A549 (cell line): ENCODE data around the gene PKN1. TPM values are rescaled to one million over a fixed set of nuclear protein-coding genes. Genes with fewer than 3 reads are reported as not detected.

Experiments
- ATAC-seq, 2 experiments: fragments of 200-7000 bp in 1 of 2; fragments of >200 bp in 1 of 2; cut with Nextera tagmentation in 1 of 2; cut with Tn5 transposase in 1 of 2; 3 replicates each; pipeline versions ENCODE4 v1.8.0 to v1.9.1; 2018 to 2020; ENCODE audit warnings: mild to moderate bottlenecking in 1 of 2, moderate library complexity in 1 of 2
- CTCF ChIA-PET: fragments of 300-600 bp; sonication (Branson Sonifier 250); formaldehyde crosslinking; extraction: SDS; loops from one replicate; lab custom pipeline; 2021; ENCODE audit warnings: antibody characterized with exemption, inconsistent platforms; lab: Yijun Ruan, JAX
- POLR2A ChIA-PET: fragments of 350-600 bp; formaldehyde crosslinking; extraction: SDS; loops from one replicate; lab custom pipeline; 2021; ENCODE audit warnings: antibody characterized with exemption, inconsistent platforms; lab: Yijun Ruan, JAX
- DNase-seq, 2 experiments: peaks; one replicate each; pipeline versions ENCODE4 v3.0.0 to v3.0.0-alpha.2; 2011 to 2016; ENCODE audit warnings: low read depth in 1 of 2, low spot score in 1 of 2
- FAIRE-seq: peaks from 2 replicates; lab custom pipeline; 2011; peaks lifted over from hg19 to GRCh38; lab: Jason Lieb, UNC
- H3K27ac ChIP-seq, 2 experiments: fragments of >200 bp; sonication (Bioruptor Twin); formaldehyde crosslinking; 3 replicates each; pipeline ENCODE4 v1.5.1; 2016 to 2017
- H3K4me1 ChIP-seq: fragments of >200 bp; sonication (Bioruptor Twin); formaldehyde crosslinking; 3 replicates; pipeline ENCODE4 v1.6.1; 2016
- H3K4me2 ChIP-seq: fragments of >200 bp; sonication (Bioruptor Twin); formaldehyde crosslinking; 3 replicates; pipeline ENCODE4 v1.6.1; 2016
- H3K4me3 ChIP-seq: fragments of >200 bp; sonication (Bioruptor Twin); formaldehyde crosslinking; 3 replicates; pipeline ENCODE4 v1.5.1; 2016
- H3K9me3 ChIP-seq: fragments of >200 bp; sonication (Bioruptor Twin); formaldehyde crosslinking; 3 replicates; pipeline ENCODE4 v1.6.1; 2016
- CEBPB ChIP-seq, 2 experiments: fragments of >200 bp in 1 of 2; sonication (Bioruptor Twin) in 1 of 2; formaldehyde crosslinking in 1 of 2; IDR thresholded peaks; 2 replicates each; pipeline ENCODE4 v1.6.1; 2012 to 2016
- CHD2 ChIP-seq: fragments of 150-350 bp; IDR thresholded peaks from 2 replicates; pipeline ENCODE4 v1.6.1; 2014; ENCODE audit warnings: low read length; ENCODE audit not compliant: partially characterized antibody
- EHF ChIP-seq: fragments of 250-450 bp; sonication (Bioruptor Pico); IDR thresholded peaks from 2 replicates; pipeline ENCODE4 v1.5.0; 2020; ENCODE audit warnings: mild to moderate bottlenecking
- EHMT2 ChIP-seq: fragments of 200-600 bp; sonication (generic); IDR thresholded peaks from 2 replicates; pipeline ENCODE4 v1.6.1; 2016; ENCODE audit warnings: antibody characterized with exemption, low read depth, mild to moderate bottlenecking, moderate library complexity
- EP300 ChIP-seq, 2 experiments: fragments of >200 bp; sonication (Bioruptor Twin); formaldehyde crosslinking; IDR thresholded peaks; 2 replicates in 1 of 2; 3 replicates in 1 of 2; pipeline ENCODE4 v1.6.1; 2016 to 2017
- FOSL2 ChIP-seq, 2 experiments: fragments of 450-650 bp in 1 of 2; fragments of >200 bp in 1 of 2; sonication (Bioruptor Twin) in 1 of 2; formaldehyde crosslinking; IDR thresholded peaks; 2 replicates each; pipeline versions ENCODE4 v1.5.0 to v1.6.1; 2016 to 2020; ENCODE audit warnings: mild to moderate bottlenecking in 1 of 2, moderate library complexity in 1 of 2
- HDAC2 ChIP-seq: fragments of 200-600 bp; sonication (generic); IDR thresholded peaks from 2 replicates; pipeline ENCODE4 v1.6.1; 2016
- HEYL ChIP-seq: fragments of 250-450 bp; sonication (Bioruptor Pico); IDR thresholded peaks from 2 replicates; pipeline ENCODE4 v1.8.0; 2021; ENCODE audit warnings: mild to moderate bottlenecking, moderate library complexity
- HOXB5 ChIP-seq: fragments of 250-450 bp; sonication (Bioruptor Pico); IDR thresholded peaks from 2 replicates; pipeline ENCODE4 v1.5.0; 2020; ENCODE audit warnings: mild to moderate bottlenecking, moderate library complexity
- JUNB ChIP-seq: fragments of >200 bp; sonication (Bioruptor Twin); formaldehyde crosslinking; IDR thresholded peaks from 2 replicates; pipeline ENCODE4 v1.6.1; 2016
- MAZ ChIP-seq: fragments of 150-350 bp; IDR thresholded peaks from 2 replicates; pipeline ENCODE4 v1.6.1; 2014; ENCODE audit warnings: antibody characterized with exemption, low read depth, low read length, borderline replicate concordance
- NFE2L2 ChIP-seq: fragments of 150-350 bp; conservative IDR thresholded peaks from 2 replicates; pipeline ENCODE4 v1.6.1; 2014; ENCODE audit warnings: low read length
- POLR2A ChIP-seq: IDR thresholded peaks from 2 replicates; pipeline ENCODE4 v1.6.1; 2012; ENCODE audit warnings: mild to moderate bottlenecking, low read length
- POLR2AphosphoS2 ChIP-seq: conservative IDR thresholded peaks from 2 replicates; pipeline ENCODE4 v1.6.1; 2012; ENCODE audit warnings: low read length, improper control_type of control experiment, inconsistent platforms
- RAD21 ChIP-seq, 2 experiments: fragments of >200 bp in 1 of 2; sonication (Bioruptor Twin) in 1 of 2; formaldehyde crosslinking in 1 of 2; IDR thresholded peaks in 1 of 2; conservative IDR thresholded peaks in 1 of 2; 2 replicates in 1 of 2; 3 replicates in 1 of 2; pipeline ENCODE4 v1.6.1; 2012 to 2018; ENCODE audit warnings: inconsistent platforms in 1 of 2
- RCOR1 ChIP-seq: fragments of 150-350 bp; IDR thresholded peaks from 2 replicates; pipeline ENCODE4 v1.6.1; 2014; ENCODE audit warnings: antibody characterized with exemption, low read length, low read depth
- RNF2 ChIP-seq: fragments of 200-600 bp; sonication (generic); IDR thresholded peaks from 2 replicates; pipeline ENCODE4 v1.6.1; 2016; ENCODE audit warnings: low read depth, mild to moderate bottlenecking, antibody characterized with exemption, moderate library complexity, borderline replicate concordance
- ZC3H11A ChIP-seq: fragments of 450-650 bp; IDR thresholded peaks from 2 replicates; pipeline ENCODE4 v1.6.1; 2014; ENCODE audit warnings: antibody characterized with exemption, mild to moderate bottlenecking
- ZSCAN20 ChIP-seq: fragments of 250-450 bp; sonication (Bioruptor Pico); IDR thresholded peaks from 2 replicates; pipeline ENCODE4 v1.8.0; 2022; ENCODE audit warnings: mild to moderate bottlenecking, moderate library complexity
- WGBS: methylation state at CpG from one replicate; pipeline ENCODE4 v1.1.6; 2017; ENCODE audit errors: missing lambda C conversion rate; 5-methylcytosine and 5-hydroxymethylcytosine counted together
- polyA plus RNA-seq, 4 experiments: library from polyadenylated mRNA; depleted of rRNA in 3 of 4; stranded (reverse); fragments of >200 nt; fragmentation: RNase III in 1 of 4; extraction: RNeasy Plus Mini Kit Qiagen cat#74134 plus additional on column Dnase treatment in 1 of 4; gene quantifications; 2 replicates in 3 of 4; 3 replicates in 1 of 4; pipeline ENCODE4 v1.2.3, GENCODE V29; 2011 to 2017
- TF ChIP-seq, protein P1 (sequence below): fragments of 250-450 bp; sonication (Bioruptor Pico); IDR thresholded peaks from 2 replicates; pipeline ENCODE4 v1.5.0; 2021; ENCODE audit warnings: mild to moderate bottlenecking, moderate library complexity, borderline replicate concordance
- TF ChIP-seq, protein P2 (sequence below): fragments of >200 bp; sonication (Bioruptor Twin); formaldehyde crosslinking; IDR thresholded peaks from 3 replicates; pipeline ENCODE4 v1.6.1; 2016
- TF ChIP-seq, protein P3 (sequence below): fragments of 450-650 bp; IDR thresholded peaks from 2 replicates; pipeline ENCODE4 v1.6.1; 2014; ENCODE audit warnings: antibody characterized with exemption
- TF ChIP-seq, protein P4 (sequence below): fragments of >200 bp; sonication (Bioruptor Twin); formaldehyde crosslinking; IDR thresholded peaks from 2 replicates; pipeline ENCODE4 v1.6.1; 2016
- TF ChIP-seq, protein P5 (sequence below): IDR thresholded peaks from 2 replicates; pipeline ENCODE4 v1.6.1; 2012

Gene PKN1
- polyA plus RNA-seq, 2 of the 4 experiments (the other 2 are of a cell fraction), result 33.4 to 37.3 TPM

DNA sequence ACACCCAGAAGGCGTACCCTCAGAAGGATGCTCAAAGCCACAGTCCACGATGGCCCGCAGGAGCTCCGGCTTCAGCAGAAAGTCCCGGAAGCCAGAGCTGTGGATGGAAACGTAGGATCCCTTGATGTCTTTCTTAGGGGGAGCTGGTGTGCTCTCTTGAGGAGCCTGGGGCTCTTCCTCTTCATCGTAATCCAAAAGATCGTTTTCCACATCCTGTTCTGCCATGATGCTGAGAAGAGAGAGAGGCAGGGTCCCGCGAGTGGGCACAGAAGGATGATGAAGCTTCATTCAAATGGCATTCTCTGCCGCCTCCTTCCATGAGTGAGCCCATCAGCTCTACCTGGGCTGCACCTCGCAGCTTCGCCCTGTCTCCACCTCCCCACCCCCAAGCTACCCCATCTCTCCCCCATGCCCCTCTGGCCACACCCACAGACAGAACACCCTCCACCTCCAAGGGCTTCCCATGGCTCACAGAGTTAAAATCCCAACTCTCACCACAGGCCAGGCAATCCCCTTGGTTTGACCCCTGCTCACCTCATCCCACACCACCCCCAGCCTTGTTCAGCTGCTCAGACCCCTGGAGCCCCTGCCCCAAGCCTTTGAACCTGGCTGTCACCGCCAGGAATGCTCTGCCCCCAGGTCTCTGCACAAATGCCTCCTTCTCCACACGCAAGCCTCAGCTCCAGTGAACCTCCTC is 20.0 kb upstream of the PKN1 start:
- ChIA-PET POLR2A (no interaction called here), CTCF (interaction anchor here (0.6 to 1.4 kb wide), 2 partner anchors 13 to 276 kb away, joined by 3 read pairs; partner anchors contain the start of gene ASF1B)
- Histone ChIP-seq H3K4me3 (no peak overlapping the region), H3K9me3 (no peaks in the 10 kb centered on the region), H3K4me1 (peaks cover 22% of the 10 kb centered on the region), H3K4me2 (no peak overlapping the region), H3K27ac (no peak overlapping the region)
- ATAC-seq (no peak), FAIRE-seq (no peak), DNase-seq (no peak)
- TF ChIP-seq, protein P1, sequence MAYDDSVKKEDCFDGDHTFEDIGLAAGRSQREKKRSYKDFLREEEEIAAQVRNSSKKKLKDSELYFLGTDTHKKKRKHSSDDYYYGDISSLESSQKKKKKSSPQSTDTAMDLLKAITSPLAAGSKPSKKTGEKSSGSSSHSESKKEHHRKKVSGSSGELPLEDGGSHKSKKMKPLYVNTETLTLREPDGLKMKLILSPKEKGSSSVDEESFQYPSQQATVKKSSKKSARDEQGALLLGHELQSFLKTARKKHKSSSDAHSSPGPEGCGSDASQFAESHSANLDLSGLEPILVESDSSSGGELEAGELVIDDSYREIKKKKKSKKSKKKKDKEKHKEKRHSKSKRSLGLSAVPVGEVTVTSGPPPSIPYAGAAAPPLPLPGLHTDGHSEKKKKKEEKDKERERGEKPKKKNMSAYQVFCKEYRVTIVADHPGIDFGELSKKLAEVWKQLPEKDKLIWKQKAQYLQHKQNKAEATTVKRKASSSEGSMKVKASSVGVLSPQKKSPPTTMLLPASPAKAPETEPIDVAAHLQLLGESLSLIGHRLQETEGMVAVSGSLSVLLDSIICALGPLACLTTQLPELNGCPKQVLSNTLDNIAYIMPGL (CRISPR knock-in tag), result no peak
- TF ChIP-seq RNF2 (no peak), CHD2 (no peak), EHF (CRISPR knock-in tag) (no peak), NFE2L2 (no peak), RAD21 (conservative IDR thresholded peaks at IDR 0.05 in 1 of 2, IDR thresholded peaks at IDR 0.05 in 1 of 2) (no peak), POLR2AphosphoS2 (no peak), EP300 (IDR thresholded peaks at IDR 0.05) (no peak), FOSL2 (IDR thresholded peaks at IDR 0.05) (no peak), FOSL2 (CRISPR knock-in tag; IDR thresholded peaks at IDR 0.05) (no peak), HOXB5 (CRISPR knock-in tag) (no peak)
- WGBS, result 91% methylated on average over 15 of the region's 15 CpGs

DNA sequence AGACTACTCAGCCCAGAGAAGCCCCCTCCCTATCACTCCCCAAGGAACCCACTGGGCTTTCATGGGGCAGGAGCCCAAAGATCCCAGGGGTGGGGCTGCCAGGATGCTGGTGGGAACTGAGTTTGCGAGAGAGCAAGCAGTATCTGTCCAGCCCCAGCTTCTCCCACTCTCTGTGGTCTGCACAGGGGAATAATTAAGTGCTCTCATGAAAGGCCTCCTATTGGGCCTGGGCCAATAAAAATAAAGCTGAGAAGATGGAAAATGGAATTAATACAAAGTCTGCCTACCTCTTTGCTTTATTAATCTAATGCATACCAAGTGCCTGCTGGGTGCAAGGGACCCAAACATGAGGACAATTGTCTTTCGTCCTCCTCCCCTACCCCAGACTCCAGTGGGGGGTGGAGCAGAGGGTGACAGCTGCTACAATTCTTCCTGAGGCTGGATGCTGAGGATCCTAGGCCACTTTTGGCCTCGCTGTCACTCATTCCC is 19.4 kb upstream of the PKN1 start:
- WGBS, result 100% methylated on average over 3 of the region's 3 CpGs
- ChIA-PET POLR2A (no interaction called here), CTCF (no interaction called here)
- no peak for TF ChIP-seq EP300 (IDR thresholded peaks at IDR 0.05)
- no peak for TF ChIP-seq EHMT2
- TF ChIP-seq, protein P2, sequence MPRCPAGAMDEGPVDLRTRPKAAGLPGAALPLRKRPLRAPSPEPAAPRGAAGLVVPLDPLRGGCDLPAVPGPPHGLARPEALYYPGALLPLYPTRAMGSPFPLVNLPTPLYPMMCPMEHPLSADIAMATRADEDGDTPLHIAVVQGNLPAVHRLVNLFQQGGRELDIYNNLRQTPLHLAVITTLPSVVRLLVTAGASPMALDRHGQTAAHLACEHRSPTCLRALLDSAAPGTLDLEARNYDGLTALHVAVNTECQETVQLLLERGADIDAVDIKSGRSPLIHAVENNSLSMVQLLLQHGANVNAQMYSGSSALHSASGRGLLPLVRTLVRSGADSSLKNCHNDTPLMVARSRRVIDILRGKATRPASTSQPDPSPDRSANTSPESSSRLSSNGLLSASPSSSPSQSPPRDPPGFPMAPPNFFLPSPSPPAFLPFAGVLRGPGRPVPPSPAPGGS, result no peak
- TF ChIP-seq CHD2, result no peak
- no peak for TF ChIP-seq MAZ
- TF ChIP-seq, protein P3, sequence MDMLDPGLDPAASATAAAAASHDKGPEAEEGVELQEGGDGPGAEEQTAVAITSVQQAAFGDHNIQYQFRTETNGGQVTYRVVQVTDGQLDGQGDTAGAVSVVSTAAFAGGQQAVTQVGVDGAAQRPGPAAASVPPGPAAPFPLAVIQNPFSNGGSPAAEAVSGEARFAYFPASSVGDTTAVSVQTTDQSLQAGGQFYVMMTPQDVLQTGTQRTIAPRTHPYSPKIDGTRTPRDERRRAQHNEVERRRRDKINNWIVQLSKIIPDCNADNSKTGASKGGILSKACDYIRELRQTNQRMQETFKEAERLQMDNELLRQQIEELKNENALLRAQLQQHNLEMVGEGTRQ, result no peak
- TF ChIP-seq HDAC2, result no peak
- TF ChIP-seq POLR2A, result no peak
- TF ChIP-seq CEBPB (IDR thresholded peaks at IDR 0.05), result no peak
- TF ChIP-seq HEYL (CRISPR knock-in tag), result no peak
- TF ChIP-seq ZSCAN20, result no peak
- TF ChIP-seq, protein P4, sequence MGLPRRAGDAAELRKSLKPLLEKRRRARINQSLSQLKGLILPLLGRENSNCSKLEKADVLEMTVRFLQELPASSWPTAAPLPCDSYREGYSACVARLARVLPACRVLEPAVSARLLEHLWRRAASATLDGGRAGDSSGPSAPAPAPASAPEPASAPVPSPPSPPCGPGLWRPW, result no peak
- TF ChIP-seq, protein P5, sequence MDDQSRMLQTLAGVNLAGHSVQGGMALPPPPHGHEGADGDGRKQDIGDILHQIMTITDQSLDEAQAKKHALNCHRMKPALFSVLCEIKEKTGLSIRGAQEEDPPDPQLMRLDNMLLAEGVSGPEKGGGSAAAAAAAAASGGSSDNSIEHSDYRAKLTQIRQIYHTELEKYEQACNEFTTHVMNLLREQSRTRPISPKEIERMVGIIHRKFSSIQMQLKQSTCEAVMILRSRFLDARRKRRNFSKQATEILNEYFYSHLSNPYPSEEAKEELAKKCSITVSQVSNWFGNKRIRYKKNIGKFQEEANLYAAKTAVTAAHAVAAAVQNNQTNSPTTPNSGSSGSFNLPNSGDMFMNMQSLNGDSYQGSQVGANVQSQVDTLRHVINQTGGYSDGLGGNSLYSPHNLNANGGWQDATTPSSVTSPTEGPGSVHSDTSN, result no peak
- TF ChIP-seq RCOR1, result no peak
- TF ChIP-seq, protein P1 (CRISPR knock-in tag), result no peak
- TF ChIP-seq RAD21 (conservative IDR thresholded peaks at IDR 0.05 in 1 of 2, IDR thresholded peaks at IDR 0.05 in 1 of 2), result no peak
- TF ChIP-seq RNF2, result no peak
- no peak for TF ChIP-seq ZC3H11A
- no peak for TF ChIP-seq JUNB
- Histone ChIP-seq H3K9me3 (no peaks in the 10 kb centered on the region), H3K4me1 (peaks cover 22% of the 10 kb centered on the region), H3K27ac (no peak overlapping the region), H3K4me3 (no peak overlapping the region), H3K4me2 (no peak overlapping the region)
- FAIRE-seq (no peak), DNase-seq (no peak), ATAC-seq (no peak)
